Mesendoderm (in vitro differentiated cells): ENCODE data around the gene KRTAP20-4.

Experiments used
- DNase-seq: peaks from one replicate; pipeline ENCODE4 v3.0.0; 2013
- H2AK5ac ChIP-seq: 2 replicates; pipeline ENCODE4 v1.6.1; 2013; ENCODE audit warnings: low read length, inconsistent platforms
- H2BK120ac ChIP-seq: 2 replicates; pipeline ENCODE4 v1.6.1; 2013; ENCODE audit warnings: low read depth, mild to moderate bottlenecking, low read length, moderate library complexity, mixed read lengths
- H2BK15ac ChIP-seq: replicated peaks from 2 replicates; pipeline ENCODE4 v1.6.1; 2013; ENCODE audit warnings: low read depth, mild to moderate bottlenecking, moderate library complexity
- H2BK5ac ChIP-seq: 2 replicates; pipeline ENCODE4 v1.6.1; 2013; ENCODE audit warnings: low read length, inconsistent platforms
- H3K18ac ChIP-seq: 2 replicates; pipeline ENCODE4 v1.6.1; 2013; ENCODE audit warnings: mild to moderate bottlenecking, low read length, mixed read lengths
- H3K23ac ChIP-seq: one replicate; pipeline ENCODE4 v1.6.1; 2013; ENCODE audit warnings: low read length
- H3K27ac ChIP-seq: 2 replicates; pipeline ENCODE4 v1.5.1; 2013; ENCODE audit warnings: low read depth, mild to moderate bottlenecking, inconsistent platforms, low read length, moderate library complexity
- H3K27me3 ChIP-seq: 2 replicates; pipeline ENCODE4 v1.6.1; 2013; ENCODE audit warnings: low read length, control low read depth, mild to moderate bottlenecking, inconsistent platforms; ENCODE audit not compliant: insufficient read depth, poor library complexity
- H3K36me3 ChIP-seq: 2 replicates; pipeline ENCODE4 v1.6.1; 2013; ENCODE audit warnings: low read length, inconsistent platforms; ENCODE audit not compliant: control insufficient read depth, insufficient read depth
- H3K4ac ChIP-seq: one replicate; pipeline ENCODE4 v1.6.1; 2013; ENCODE audit warnings: low read depth, mild to moderate bottlenecking, low read length, moderate library complexity
- H3K4me1 ChIP-seq: 2 replicates; pipeline ENCODE4 v1.6.1; 2013; ENCODE audit warnings: low read depth, low read length, inconsistent platforms; ENCODE audit not compliant: control insufficient read depth
- H3K4me2 ChIP-seq: 2 replicates; pipeline ENCODE4 v1.6.1; 2013; ENCODE audit warnings: low read length
- H3K4me3 ChIP-seq: 2 replicates; pipeline ENCODE4 v1.5.1; 2013; ENCODE audit warnings: mild to moderate bottlenecking, low read length
- H3K56ac ChIP-seq: one replicate; pipeline ENCODE4 v1.6.1; 2013; ENCODE audit warnings: low read length
- H3K79me1 ChIP-seq: 2 replicates; pipeline ENCODE4 v1.6.1; 2013; ENCODE audit warnings: low read length, inconsistent platforms
- H3K79me2 ChIP-seq: 2 replicates; pipeline ENCODE4 v1.6.1; 2013; ENCODE audit warnings: mild to moderate bottlenecking, low read length; ENCODE audit not compliant: control insufficient read depth, insufficient read depth
- H3K9ac ChIP-seq: 2 replicates; pipeline ENCODE4 v1.6.1; 2013; ENCODE audit warnings: low read length, inconsistent platforms
- H4K5ac ChIP-seq: one replicate; pipeline ENCODE4 v1.6.1; 2013; ENCODE audit warnings: low read length
- H4K8ac ChIP-seq: one replicate; pipeline ENCODE4 v1.6.1; 2013; ENCODE audit warnings: low read depth, mild to moderate bottlenecking, control low read depth, low read length, moderate library complexity
- WGBS: extraction: QIAGEN DNeasy Blood & Tissue Kit; methylation state at CpG from one replicate; pipeline ENCODE4 v1.1.7; 2013; ENCODE audit warnings: low lambda C conversion rate, missing lambda C conversion rate; ENCODE audit not compliant: insufficient coverage; ENCODE audit errors: extremely low coverage; 5-methylcytosine and 5-hydroxymethylcytosine counted together

The KRTAP20-4 gene

GRCh38 chr21:30629200-30629599, 8.8 kb downstream of the KRTAP20-4 start:
- Histone ChIP-seq H3K4me2 (no peak overlapping the region), H3K27me3 (no peaks in the 10 kb centered on the region), H3K27ac (no peak overlapping the region), H4K5ac (no peak overlapping the region), H3K23ac (no peak overlapping the region), H2BK5ac (no peak overlapping the region), H3K79me2 (no peaks in the 10 kb centered on the region), H3K4me1 (no peaks in the 10 kb centered on the region), H3K79me1 (no peaks in the 10 kb centered on the region), H2BK15ac (no peak overlapping the region), H3K4ac (no peak overlapping the region), H3K36me3 (no peaks in the 10 kb centered on the region), H3K4me3 (no peak overlapping the region), H2AK5ac (no peak overlapping the region), H3K18ac (no peak overlapping the region), H2BK120ac (no peak overlapping the region), H4K8ac (no peak overlapping the region), H3K9ac (no peak overlapping the region), H3K56ac (no peak overlapping the region)
- no CpG with 5 or more reads among the region's 1 CpG for whole genome bisulfite sequencing
- DNase-seq: no peak

GRCh38 chr21:30634906-30635305, 14.5 kb downstream of the KRTAP20-4 start, which contains the start of gene KRTAP20-2:
KRTAP20-2 (plus strand) TSS chr21:30635206; CDS start chr21:30635264, 58 bp downstream.
- Histone ChIP-seq H3K23ac (no peak within 1 kb of the TSS), H3K56ac (no peak within 1 kb of the TSS), H4K5ac (no peak within 1 kb of the TSS), H2BK5ac (no peak within 1 kb of the TSS), H3K79me1 (no peaks in the 10 kb centered on the region), H4K8ac (no peak within 1 kb of the TSS), H3K79me2 (no peaks in the 10 kb centered on the region), H3K4me1 (no peaks in the 10 kb centered on the region), H3K4me2 (no peak within 1 kb of the TSS), H3K9ac (no peak within 1 kb of the TSS), H3K36me3 (no peaks in the 10 kb centered on the region), H3K27ac (no peak within 1 kb of the TSS), H2AK5ac (no peak within 1 kb of the TSS), H2BK15ac (no peak within 1 kb of the TSS), H2BK120ac (no peak within 1 kb of the TSS), H3K27me3 (no peaks in the 10 kb centered on the region), H3K4ac (no peak within 1 kb of the TSS), H3K18ac (no peak within 1 kb of the TSS), H3K4me3 (no peak within 1 kb of the TSS)
- WGBS: no CpG with 5 or more reads among the region's 1 CpG
- DNase-seq: no peak

GRCh38 chr21:30638686-30639085, 18.3 kb downstream of the KRTAP20-4 start:
- H3K4me3 ChIP-seq: no peak overlapping the region
- no peak overlapping the region for H3K23ac ChIP-seq
- H3K36me3 ChIP-seq: no peaks in the 10 kb centered on the region
- no peak overlapping the region for H4K8ac ChIP-seq
- H3K79me2 ChIP-seq: no peaks in the 10 kb centered on the region
- no peaks in the 10 kb centered on the region for H3K4me1 ChIP-seq
- DNase-seq: no peak
- no peak overlapping the region for H3K9ac ChIP-seq
- no peak overlapping the region for H2BK120ac ChIP-seq
- WGBS: no CpG with 5 or more reads among the region's 3 CpGs
- no peak overlapping the region for H2BK15ac ChIP-seq
- no peak overlapping the region for H4K5ac ChIP-seq
- no peak overlapping the region for H3K4ac ChIP-seq
- no peak overlapping the region for H3K4me2 ChIP-seq
- H3K18ac ChIP-seq: no peak overlapping the region
- H2BK5ac ChIP-seq: no peak overlapping the region
- no peak overlapping the region for H2AK5ac ChIP-seq
- no peak overlapping the region for H3K27ac ChIP-seq
- H3K56ac ChIP-seq: no peak overlapping the region
- H3K27me3 ChIP-seq: no peaks in the 10 kb centered on the region
- no peaks in the 10 kb centered on the region for H3K79me1 ChIP-seq

- no peaks in the 10 kb centered on the region for H3K79me2 ChIP-seq
- H4K8ac ChIP-seq: no peak within 1 kb of the TSS
- no peak within 1 kb of the TSS for H3K4me3 ChIP-seq
- no peak within 1 kb of the TSS for H2BK120ac ChIP-seq
- H3K36me3 ChIP-seq: no peaks in the 10 kb centered on the region
- H3K9ac ChIP-seq: no peak within 1 kb of the TSS
- H3K23ac ChIP-seq: no peak within 1 kb of the TSS
- no peak within 1 kb of the TSS for H3K4me2 ChIP-seq
- H3K18ac ChIP-seq: no peak within 1 kb of the TSS
- DNase-seq: no peak
- no CpG with 5 or more reads among the region's 2 CpGs for WGBS
- no peak within 1 kb of the TSS for H3K56ac ChIP-seq
- no peaks in the 10 kb centered on the region for H3K27me3 ChIP-seq
- no peak within 1 kb of the TSS for H3K4ac ChIP-seq
- no peak within 1 kb of the TSS for H2BK5ac ChIP-seq
- H3K4me1 ChIP-seq: no peaks in the 10 kb centered on the region
- no peaks in the 10 kb centered on the region for H3K79me1 ChIP-seq
- no peak within 1 kb of the TSS for H3K27ac ChIP-seq
- no peak within 1 kb of the TSS for H4K5ac ChIP-seq
- H2BK15ac ChIP-seq: no peak within 1 kb of the TSS
- H2AK5ac ChIP-seq: no peak within 1 kb of the TSS
Measured at GRCh38 chr21:30642564-30642963, 22.1 kb downstream of the KRTAP20-4 start, which contains the start of gene KRTAP20-3. KRTAP20-3 (plus strand) TSS chr21:30642864.

- no peak overlapping the region for H2BK120ac ChIP-seq
- H3K18ac ChIP-seq: no peak overlapping the region
- H3K4me2 ChIP-seq: no peak overlapping the region
- H4K8ac ChIP-seq: no peak overlapping the region
- no peak overlapping the region for H3K4ac ChIP-seq
- H3K23ac ChIP-seq: no peak overlapping the region
- H3K27ac ChIP-seq: no peak overlapping the region
- H3K27me3 ChIP-seq: no peaks in the 10 kb centered on the region
- no peak overlapping the region for H2AK5ac ChIP-seq
- no peak overlapping the region for H3K56ac ChIP-seq
- no peaks in the 10 kb centered on the region for H3K79me1 ChIP-seq
- H3K79me2 ChIP-seq: no peaks in the 10 kb centered on the region
- H2BK5ac ChIP-seq: no peak overlapping the region
- no CpG with 5 or more reads among the region's 1 CpG for WGBS
- no peak overlapping the region for H2BK15ac ChIP-seq
- no peaks in the 10 kb centered on the region for H3K4me1 ChIP-seq
- no peak overlapping the region for H3K9ac ChIP-seq
- no peak for DNase-seq
- no peak overlapping the region for H4K5ac ChIP-seq
- H3K36me3 ChIP-seq: no peaks in the 10 kb centered on the region
- no peak overlapping the region for H3K4me3 ChIP-seq
Measured at GRCh38 chr21:30646904-30647414, 26.5 kb downstream of the KRTAP20-4 start.

- DNase-seq: no peak
- no peak overlapping the region for H4K5ac ChIP-seq
Measured at GRCh38 chr21:30652891-30653290, 32.5 kb downstream of the KRTAP20-4 start.

More at GRCh38 chr21:30652891-30653290, 32.5 kb downstream of the KRTAP20-4 start:
- Histone ChIP-seq H3K79me1 (no peaks in the 10 kb centered on the region), H3K23ac (no peak overlapping the region), H3K4me2 (no peak overlapping the region), H2AK5ac (no peak overlapping the region), H3K18ac (no peak overlapping the region), H3K79me2 (no peaks in the 10 kb centered on the region), H3K4me1 (no peaks in the 10 kb centered on the region), H3K27ac (no peak overlapping the region), H2BK5ac (no peak overlapping the region), H4K8ac (no peak overlapping the region), H3K36me3 (no peaks in the 10 kb centered on the region), H2BK15ac (no peak overlapping the region), H3K4ac (no peak overlapping the region), H3K4me3 (no peak overlapping the region), H3K27me3 (no peaks in the 10 kb centered on the region), H3K9ac (no peak overlapping the region), H3K56ac (no peak overlapping the region), H2BK120ac (no peak overlapping the region)
